ENCODE measurements around the gene SELENOF. TPM values are rescaled to one million over a fixed set of nuclear protein-coding genes. Genes with fewer than 3 reads are reported as not detected.

The SELENOF gene
- 155 TPM for total RNA-seq

- Histone ChIP-seq H3K9me3 (ENCODE audit: low read depth, low read length) (no peaks in the 10 kb centered on the region), H3K4me3 (ENCODE audit: low read length) (peak within 1 kb of the TSS; percentile 100), H3K4me1 (ENCODE audit: insufficient read depth, low read length) (peaks cover 39% of the 10 kb centered on the region), H3K27me3 (ENCODE audit: insufficient read depth, low read length) (no peaks in the 10 kb centered on the region)
These were observed at the start of gene SELENOF for GRCh38 chr1:86913896-86914600. Gene SELENOF (minus strand): TSS chr1:86914126. CDS start chr1:86914111, 15 bp downstream.

GRCh38 chr1:86960548-86960947 is 46.6 kb upstream of the SELENOF start:
- Histone ChIP-seq H3K27me3 (ENCODE audit: insufficient read depth, low read length) (no peaks in the 10 kb centered on the region), H3K4me1 (ENCODE audit: insufficient read depth, low read length) (no peaks in the 10 kb centered on the region), H3K4me3 (ENCODE audit: low read length) (no peak overlapping the region), H3K9me3 (ENCODE audit: low read depth, low read length) (no peaks in the 10 kb centered on the region)

- H3K9me3 ChIP-seq (ENCODE audit: low read depth, low read length), result no peaks in the 10 kb centered on the region
- no peaks in the 10 kb centered on the region for H3K4me1 ChIP-seq (ENCODE audit: insufficient read depth, low read length)
- H3K27me3 ChIP-seq (ENCODE audit: insufficient read depth, low read length), result no peaks in the 10 kb centered on the region
- no peak overlapping the region for H3K4me3 ChIP-seq (ENCODE audit: low read length)
These were observed 43.3 kb upstream of the SELENOF start for GRCh38 chr1:86957221-86957620.

- Histone ChIP-seq H3K4me1 (ENCODE audit: insufficient read depth, low read length) (no peaks in the 10 kb centered on the region), H3K4me3 (ENCODE audit: low read length) (no peak overlapping the region), H3K27me3 (ENCODE audit: insufficient read depth, low read length) (no peaks in the 10 kb centered on the region), H3K9me3 (ENCODE audit: low read depth, low read length) (no peaks in the 10 kb centered on the region)
These were observed 42.3 kb upstream of the SELENOF start for GRCh38 chr1:86956221-86956620.

GRCh38 chr1:86955678-86956077 is 41.8 kb upstream of the SELENOF start:
- Histone ChIP-seq H3K4me3 (ENCODE audit: low read length) (no peak overlapping the region), H3K4me1 (ENCODE audit: insufficient read depth, low read length) (no peaks in the 10 kb centered on the region), H3K27me3 (ENCODE audit: insufficient read depth, low read length) (no peaks in the 10 kb centered on the region), H3K9me3 (ENCODE audit: low read depth, low read length) (no peaks in the 10 kb centered on the region)

GRCh38 chr1:86953167-86953566 is 39.2 kb upstream of the SELENOF start:
- Histone ChIP-seq H3K4me1 (ENCODE audit: insufficient read depth, low read length) (no peaks in the 10 kb centered on the region), H3K9me3 (ENCODE audit: low read depth, low read length) (no peaks in the 10 kb centered on the region), H3K27me3 (ENCODE audit: insufficient read depth, low read length) (no peaks in the 10 kb centered on the region), H3K4me3 (ENCODE audit: low read length) (no peak overlapping the region)

GRCh38 chr1:86951430-86951829 is 37.5 kb upstream of the SELENOF start:
- Histone ChIP-seq H3K4me3 (ENCODE audit: low read length) (no peak overlapping the region), H3K27me3 (ENCODE audit: insufficient read depth, low read length) (no peaks in the 10 kb centered on the region), H3K9me3 (ENCODE audit: low read depth, low read length) (no peaks in the 10 kb centered on the region), H3K4me1 (ENCODE audit: insufficient read depth, low read length) (no peaks in the 10 kb centered on the region)

- H3K4me3 ChIP-seq (ENCODE audit: low read length), result no peak overlapping the region
- H3K27me3 ChIP-seq (ENCODE audit: insufficient read depth, low read length), result no peaks in the 10 kb centered on the region
- no peaks in the 10 kb centered on the region for H3K9me3 ChIP-seq (ENCODE audit: low read depth, low read length)
- H3K4me1 ChIP-seq (ENCODE audit: insufficient read depth, low read length), result no peaks in the 10 kb centered on the region
These were observed 36.9 kb upstream of the SELENOF start for GRCh38 chr1:86950712-86951419.

GRCh38 chr1:86948212-86948611 is 34.3 kb upstream of the SELENOF start:
- H3K4me3 ChIP-seq (ENCODE audit: low read length), result no peak overlapping the region
- no peaks in the 10 kb centered on the region for H3K4me1 ChIP-seq (ENCODE audit: insufficient read depth, low read length)
- H3K9me3 ChIP-seq (ENCODE audit: low read depth, low read length), result no peaks in the 10 kb centered on the region
- H3K27me3 ChIP-seq (ENCODE audit: insufficient read depth, low read length), result no peaks in the 10 kb centered on the region

- Histone ChIP-seq H3K4me1 (ENCODE audit: insufficient read depth, low read length) (no peaks in the 10 kb centered on the region), H3K9me3 (ENCODE audit: low read depth, low read length) (no peaks in the 10 kb centered on the region), H3K4me3 (ENCODE audit: low read length) (no peak overlapping the region), H3K27me3 (ENCODE audit: insufficient read depth, low read length) (no peaks in the 10 kb centered on the region)
These were observed 28.8 kb upstream of the SELENOF start for GRCh38 chr1:86942743-86943142.

- Histone ChIP-seq H3K9me3 (ENCODE audit: low read depth, low read length) (no peaks in the 10 kb centered on the region), H3K4me1 (ENCODE audit: insufficient read depth, low read length) (no peaks in the 10 kb centered on the region), H3K27me3 (ENCODE audit: insufficient read depth, low read length) (no peaks in the 10 kb centered on the region), H3K4me3 (ENCODE audit: low read length) (no peak overlapping the region)
These were observed 28.1 kb upstream of the SELENOF start for GRCh38 chr1:86942042-86942441.

- H3K9me3 ChIP-seq (ENCODE audit: low read depth, low read length), result no peaks in the 10 kb centered on the region
- H3K4me1 ChIP-seq (ENCODE audit: insufficient read depth, low read length), result no peaks in the 10 kb centered on the region
- no peaks in the 10 kb centered on the region for H3K27me3 ChIP-seq (ENCODE audit: insufficient read depth, low read length)
- no peak overlapping the region for H3K4me3 ChIP-seq (ENCODE audit: low read length)
These were observed 26.7 kb upstream of the SELENOF start for GRCh38 chr1:86940599-86940998.

- no peak overlapping the region for H3K4me3 ChIP-seq (ENCODE audit: low read length)
- H3K4me1 ChIP-seq (ENCODE audit: insufficient read depth, low read length), result no peaks in the 10 kb centered on the region
- H3K9me3 ChIP-seq (ENCODE audit: low read depth, low read length), result no peaks in the 10 kb centered on the region
- no peaks in the 10 kb centered on the region for H3K27me3 ChIP-seq (ENCODE audit: insufficient read depth, low read length)
These were observed 25.5 kb upstream of the SELENOF start for GRCh38 chr1:86939406-86939805.

- H3K4me1 ChIP-seq (ENCODE audit: insufficient read depth, low read length), result no peaks in the 10 kb centered on the region
- no peaks in the 10 kb centered on the region for H3K27me3 ChIP-seq (ENCODE audit: insufficient read depth, low read length)
- no peak overlapping the region for H3K4me3 ChIP-seq (ENCODE audit: low read length)
- no peaks in the 10 kb centered on the region for H3K9me3 ChIP-seq (ENCODE audit: low read depth, low read length)
These were observed 24.9 kb upstream of the SELENOF start for GRCh38 chr1:86938855-86939254.

- H3K4me1 ChIP-seq (ENCODE audit: insufficient read depth, low read length), result no peaks in the 10 kb centered on the region
- no peaks in the 10 kb centered on the region for H3K9me3 ChIP-seq (ENCODE audit: low read depth, low read length)
- no peak overlapping the region for H3K4me3 ChIP-seq (ENCODE audit: low read length)
- H3K27me3 ChIP-seq (ENCODE audit: insufficient read depth, low read length), result no peaks in the 10 kb centered on the region
These were observed 24.5 kb upstream of the SELENOF start for GRCh38 chr1:86938450-86938849.
